Measurements from ENCODE around the gene IGF2BP3. TPM values are rescaled to one million over a fixed set of nuclear protein-coding genes. Genes with fewer than 3 reads are reported as not detected.
A peak's percentile ranks its signal among the peaks of the same experiment; 100 is the strongest.

Gene IGF2BP3
- total RNA-seq, 1 experiment from 2014 or later = 80.2 TPM

GRCh38 chr7:23335621-23336020, 134.7 kb downstream of the IGF2BP3 start:
- DNase-seq (ENCODE audit: low read depth, low spot score) = no peak
- peaks cover 53% of the 10 kb centered on the region for H3K4me1 ChIP-seq (ENCODE audit: control insufficient read depth, insufficient read depth, low read length)

GRCh38 chr7:23335136-23335535, 135.2 kb downstream of the IGF2BP3 start:
- H3K9me3 ChIP-seq (ENCODE audit: control insufficient read depth, insufficient read depth, low read depth, low read length) = peaks cover 14% of the 10 kb centered on the region; the same call in 1 of the 2 replicates
- ChIA-PET POLR2A (interaction anchor here (0.7 to 1.2 kb wide), 2 partner anchors 15 to 1233 kb away, joined by 3 to 15 read pairs; no protein-coding TSS in a partner anchor), CTCF (interaction anchor here (0.7 kb wide), 1 partner anchor 50 kb away, joined by 4 read pairs; no protein-coding TSS in a partner anchor)
- H3K27me3 ChIP-seq (ENCODE audit: control insufficient read depth, insufficient read depth, low read length) = no peaks in the 10 kb centered on the region
- H3K4me3 ChIP-seq (ENCODE audit: low read depth in 2 of 2, low read length in 2 of 2) = no peak overlapping the region
- no peak for DNase-seq (ENCODE audit: low read depth, low spot score)
- H3K4me1 ChIP-seq (ENCODE audit: control insufficient read depth, insufficient read depth, low read length) = peaks cover 52% of the 10 kb centered on the region
- peaks cover 17% of the 10 kb centered on the region for H3K36me3 ChIP-seq (ENCODE audit: control insufficient read depth, insufficient read depth, low read length)
- TF ChIP-seq SIN3A (IDR thresholded peaks at IDR 0.05; ENCODE audit: borderline replicate concordance, insufficient read depth, low read depth, low read length) = no peak
- no peak for TF ChIP-seq REST (IDR thresholded peaks at IDR 0.05; ENCODE audit: insufficient read depth in 1 of 2, low read depth in 2 of 2, low read length in 1 of 2)
- TF ChIP-seq POLR2AphosphoS5 (IDR thresholded peaks at IDR 0.05; ENCODE audit: low read depth, low read length) = no peak
- TF ChIP-seq TCF7L2 (IDR thresholded peaks at IDR 0.05; ENCODE audit: low read depth, low read length) = no peak
- TF ChIP-seq CTCF (IDR thresholded peaks at IDR 0.05) = no peak
- no TSS peak for BruUV-seq (replicated peaks)
- in situ Hi-C loops (cut with HindIII; ENCODE audit: low pct_unique_long_range_greater_than_20kb, low sequenced_read_pairs) (no loop called here), intact Hi-C loops (cut with micrococcal nuclease; ENCODE audit: unreplicated experiment) (no loop called here)
- peak overlapping the region; percentile 60 for H3K27ac ChIP-seq (ENCODE audit: low read length)
- peak; percentile 10; the same call in 1 of the 2 replicates for ATAC-seq

More at GRCh38 chr7:23335621-23336020, 134.7 kb downstream of the IGF2BP3 start:
- ChIA-PET POLR2A (interaction anchor here (0.6 to 0.7 kb wide), 2 partner anchors 14 to 1232 kb away, joined by 3 to 15 read pairs; no protein-coding TSS in a partner anchor), CTCF (interaction anchor here (0.7 kb wide), 1 partner anchor 50 kb away, joined by 4 read pairs; no protein-coding TSS in a partner anchor)
- Histone ChIP-seq H3K4me3 (ENCODE audit: low read depth in 2 of 2, low read length in 2 of 2) (no peak overlapping the region), H3K27ac (ENCODE audit: low read length) (peak overlapping the region; percentile 60), H3K27me3 (ENCODE audit: control insufficient read depth, insufficient read depth, low read length) (no peaks in the 10 kb centered on the region), H3K9me3 (ENCODE audit: control insufficient read depth, insufficient read depth, low read depth, low read length) (peaks cover 14% of the 10 kb centered on the region; the same call in 1 of the 2 replicates), H3K36me3 (ENCODE audit: control insufficient read depth, insufficient read depth, low read length) (peaks cover 21% of the 10 kb centered on the region)
- intact Hi-C loops (cut with micrococcal nuclease; ENCODE audit: unreplicated experiment) = no loop called here
- no TSS peak for BruUV-seq (replicated peaks)
- ATAC-seq = no peak
- in situ Hi-C loops (cut with HindIII; ENCODE audit: low pct_unique_long_range_greater_than_20kb, low sequenced_read_pairs) = no loop called here
- no peak for TF ChIP-seq TCF7L2 (IDR thresholded peaks at IDR 0.05; ENCODE audit: low read depth, low read length)
- no peak for TF ChIP-seq POLR2AphosphoS5 (IDR thresholded peaks at IDR 0.05; ENCODE audit: low read depth, low read length)
- no peak for TF ChIP-seq REST (IDR thresholded peaks at IDR 0.05; ENCODE audit: insufficient read depth in 1 of 2, low read depth in 2 of 2, low read length in 1 of 2)
- TF ChIP-seq SIN3A (IDR thresholded peaks at IDR 0.05; ENCODE audit: borderline replicate concordance, insufficient read depth, low read depth, low read length) = no peak
- TF ChIP-seq CTCF (IDR thresholded peaks at IDR 0.05) = no peak

All from Panc1 (cell line).